ENCODE results near the gene PTPRE.

Gene PTPRE

DNA sequence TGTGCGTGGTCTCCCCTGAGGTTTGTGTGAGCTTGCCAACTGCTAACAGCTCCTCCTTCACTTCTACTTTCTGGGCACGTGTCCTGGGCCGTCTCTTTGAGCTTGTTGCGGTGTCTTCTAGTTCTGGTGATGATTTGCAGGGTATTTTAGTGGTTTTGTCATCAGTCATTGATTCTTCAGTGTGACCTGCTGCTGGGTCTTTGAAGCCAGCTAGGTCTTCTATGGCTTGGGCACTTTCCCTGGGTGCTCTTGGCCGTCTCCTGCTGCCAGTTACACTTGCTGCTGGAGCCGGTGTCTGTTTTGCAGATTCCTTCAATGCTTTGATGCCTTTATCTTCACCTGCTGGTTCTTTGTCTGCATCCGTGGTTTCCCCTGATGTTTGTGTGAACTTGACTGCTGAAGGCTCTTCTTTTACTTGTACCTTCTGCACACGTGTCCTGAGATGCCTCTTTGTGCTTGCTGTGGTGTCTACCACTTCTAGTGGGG is 196.4 kb downstream of the PTPRE start:
- no peak for DNase-seq

DNA sequence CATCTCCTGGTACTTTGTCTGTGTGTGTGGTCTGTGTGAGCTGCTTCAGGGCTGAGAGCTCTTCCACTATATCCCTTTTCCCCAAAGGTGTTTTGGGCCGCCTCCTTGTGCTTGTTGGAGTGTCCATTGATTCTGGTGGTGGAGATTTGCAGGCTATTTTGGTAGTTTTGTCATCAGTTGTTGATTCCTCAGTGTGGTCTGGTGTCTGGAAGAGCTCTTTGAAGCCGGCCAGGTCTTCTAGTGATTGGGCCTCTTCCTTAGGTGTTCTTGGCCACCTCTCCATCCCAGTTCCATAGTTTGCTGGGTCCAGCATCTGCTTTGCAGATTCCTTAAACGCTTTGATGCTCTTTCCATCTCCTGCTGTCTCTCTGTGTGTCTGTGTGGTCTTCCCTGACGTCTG is 198.5 kb downstream of the PTPRE start:
- no peak for DNase-seq

- DNase-seq = no peak
Measured at GRCh38 chr10:128109707-128110106, 202.8 kb downstream of the PTPRE start.

GRCh38 chr10:128110339-128110738 is 203.4 kb downstream of the PTPRE start:
- no peak for DNase-seq

DNA sequence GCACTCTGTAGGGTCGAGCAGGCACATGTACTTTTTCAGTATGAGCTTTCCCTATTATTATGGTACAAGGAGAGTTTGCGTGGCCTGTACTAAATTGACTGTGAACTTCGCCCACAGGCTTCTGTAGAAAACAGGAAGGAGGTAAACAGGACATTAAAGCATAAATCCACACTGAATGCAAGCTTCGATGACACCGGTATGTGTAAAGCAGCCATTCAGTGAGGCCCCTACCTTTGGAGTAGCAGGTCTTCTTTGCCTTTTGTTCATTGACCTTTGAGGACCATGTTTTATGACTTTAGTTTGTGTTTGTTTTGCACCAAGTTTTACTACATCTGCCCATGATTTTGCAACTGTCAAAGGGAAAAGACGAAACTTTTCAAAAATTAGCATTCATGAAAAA is 204.8 kb downstream of the PTPRE start:
- no peak for DNase-seq

DNA sequence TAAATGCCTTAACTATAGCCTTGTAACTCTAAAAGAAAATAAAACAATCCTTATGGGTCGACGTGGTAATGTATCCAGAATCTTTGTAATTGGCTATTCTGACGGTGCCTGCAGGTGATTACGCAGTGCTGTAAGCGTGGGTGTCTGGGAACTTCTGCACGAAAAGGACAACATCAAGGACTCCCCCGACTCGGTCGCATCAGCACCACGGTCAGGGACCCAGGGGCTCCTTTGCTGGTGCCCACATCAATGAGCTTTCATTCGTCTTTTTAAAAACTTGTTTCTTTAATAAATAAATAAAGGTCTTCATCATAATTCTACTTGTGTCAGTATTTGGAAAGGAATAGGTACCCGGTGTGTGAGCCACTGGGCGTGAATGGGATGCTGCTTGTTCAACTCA is 206.1 kb downstream of the PTPRE start:
- no peak for DNase-seq

- DNase-seq = no peak
Measured at GRCh38 chr10:128114901-128115300, 208.0 kb downstream of the PTPRE start.

DNA sequence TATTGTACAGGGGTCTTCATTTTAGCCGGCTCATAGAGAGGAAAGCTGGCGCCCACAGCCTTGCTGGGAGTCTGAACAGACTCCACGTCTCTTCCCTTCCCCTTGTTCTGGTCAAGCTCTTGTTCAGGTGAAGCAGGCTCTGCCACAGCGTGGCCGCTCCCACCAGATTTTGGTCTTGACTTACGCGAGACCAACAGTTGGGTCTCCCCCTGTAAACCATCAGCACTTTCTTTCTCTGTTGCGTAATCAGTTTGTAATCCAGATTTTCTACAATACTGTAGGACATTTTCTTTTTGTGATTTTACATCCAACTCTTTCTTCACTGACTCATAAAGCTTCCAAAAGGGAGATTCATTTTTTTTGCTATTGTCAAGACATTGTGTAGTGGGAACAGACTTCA is 208.5 kb downstream of the PTPRE start:
- no peak for DNase-seq

DNA sequence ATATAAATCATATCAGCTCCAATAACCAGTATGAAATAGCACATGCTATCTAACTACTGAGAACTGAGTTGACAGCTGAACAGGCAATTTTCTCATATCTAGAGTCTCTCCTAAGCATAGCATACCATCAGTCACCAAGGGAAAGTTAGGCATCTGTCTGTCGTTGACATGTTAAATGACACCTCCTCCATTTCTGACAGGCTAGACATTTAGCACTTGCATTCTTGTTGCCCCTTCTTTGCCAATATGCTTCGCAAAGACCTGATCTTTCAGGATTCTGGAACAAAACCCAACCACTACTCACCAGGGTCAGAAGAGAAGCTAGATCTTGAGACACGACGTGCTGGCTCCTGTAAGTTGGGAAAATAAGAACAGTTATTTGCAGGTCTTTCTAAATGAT is 209.3 kb downstream of the PTPRE start:
- no peak for DNase-seq

DNA sequence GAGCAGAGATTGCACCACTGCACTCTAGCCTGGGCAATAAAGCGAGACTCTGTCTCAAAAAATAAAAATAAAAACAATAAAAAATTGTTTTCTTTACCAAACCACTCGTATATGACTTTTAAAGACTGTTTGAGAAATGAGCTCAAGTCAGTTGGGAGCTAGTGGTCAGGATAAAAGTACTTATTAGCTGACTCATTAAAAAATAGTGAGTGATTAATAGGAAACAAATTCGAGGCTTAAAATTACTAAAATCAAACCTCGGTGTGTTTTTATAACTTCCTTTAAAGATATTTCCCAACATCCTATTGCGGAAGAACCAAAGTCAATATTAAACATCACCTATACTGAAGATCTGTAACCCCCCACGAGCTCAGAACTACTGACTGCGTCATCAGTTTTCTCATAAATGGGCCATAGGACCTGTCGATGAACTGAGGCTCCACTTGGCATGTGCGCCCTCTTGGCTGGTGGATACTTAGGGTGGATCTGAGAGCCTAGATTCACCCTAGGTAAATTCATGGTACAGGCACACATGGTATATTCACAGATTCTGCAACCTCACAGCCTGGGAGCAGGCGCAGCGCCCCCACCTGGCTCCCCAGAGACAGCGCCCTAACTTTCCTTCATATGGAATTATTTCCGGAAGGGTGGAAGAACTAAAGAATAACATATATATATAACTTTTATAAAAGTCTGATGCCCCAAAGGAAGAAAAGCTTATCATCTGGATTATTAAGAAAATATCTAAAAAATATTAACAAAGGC is 210.1 kb downstream of the PTPRE start:
- DNase-seq = no peak

GRCh38 chr10:128121750-128122412 is 215.0 kb downstream of the PTPRE start:
- no peak for DNase-seq

GRCh38 chr10:128122931-128123330 is 216.0 kb downstream of the PTPRE start:
- DNase-seq = no peak

GRCh38 chr10:128123846-128124245 is 216.9 kb downstream of the PTPRE start:
- DNase-seq = no peak

DNA sequence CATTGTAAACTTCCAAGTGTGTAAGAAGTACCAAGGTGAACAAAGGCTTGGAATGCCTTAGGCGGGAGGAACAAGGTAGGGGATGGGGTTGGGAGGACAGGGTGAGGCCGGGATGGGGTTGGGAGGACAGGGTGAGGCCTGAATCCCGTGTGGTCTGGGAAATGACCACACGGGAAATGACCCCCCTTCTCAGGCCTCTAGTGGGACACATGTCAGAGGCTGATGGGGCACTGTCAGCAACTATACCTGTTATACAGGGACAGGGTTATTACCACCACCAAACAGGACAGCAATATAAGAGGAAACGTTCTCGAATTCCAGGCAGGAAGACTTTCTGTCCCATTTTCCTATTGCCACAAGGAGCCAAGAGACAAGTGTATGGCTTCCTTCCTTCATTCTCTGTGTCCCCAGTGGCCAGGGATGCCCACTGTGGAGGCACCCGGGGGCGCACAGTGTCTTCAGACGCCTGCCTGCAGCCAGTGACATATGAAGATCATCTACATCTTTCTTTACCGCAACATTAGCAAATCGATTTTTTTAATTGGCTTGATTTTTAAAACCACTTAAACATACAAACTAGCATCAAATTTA is 218.0 kb downstream of the PTPRE start:
- DNase-seq = no peak

GRCh38 chr10:128125416-128125943 is 218.6 kb downstream of the PTPRE start:
- DNase-seq = no peak

DNA sequence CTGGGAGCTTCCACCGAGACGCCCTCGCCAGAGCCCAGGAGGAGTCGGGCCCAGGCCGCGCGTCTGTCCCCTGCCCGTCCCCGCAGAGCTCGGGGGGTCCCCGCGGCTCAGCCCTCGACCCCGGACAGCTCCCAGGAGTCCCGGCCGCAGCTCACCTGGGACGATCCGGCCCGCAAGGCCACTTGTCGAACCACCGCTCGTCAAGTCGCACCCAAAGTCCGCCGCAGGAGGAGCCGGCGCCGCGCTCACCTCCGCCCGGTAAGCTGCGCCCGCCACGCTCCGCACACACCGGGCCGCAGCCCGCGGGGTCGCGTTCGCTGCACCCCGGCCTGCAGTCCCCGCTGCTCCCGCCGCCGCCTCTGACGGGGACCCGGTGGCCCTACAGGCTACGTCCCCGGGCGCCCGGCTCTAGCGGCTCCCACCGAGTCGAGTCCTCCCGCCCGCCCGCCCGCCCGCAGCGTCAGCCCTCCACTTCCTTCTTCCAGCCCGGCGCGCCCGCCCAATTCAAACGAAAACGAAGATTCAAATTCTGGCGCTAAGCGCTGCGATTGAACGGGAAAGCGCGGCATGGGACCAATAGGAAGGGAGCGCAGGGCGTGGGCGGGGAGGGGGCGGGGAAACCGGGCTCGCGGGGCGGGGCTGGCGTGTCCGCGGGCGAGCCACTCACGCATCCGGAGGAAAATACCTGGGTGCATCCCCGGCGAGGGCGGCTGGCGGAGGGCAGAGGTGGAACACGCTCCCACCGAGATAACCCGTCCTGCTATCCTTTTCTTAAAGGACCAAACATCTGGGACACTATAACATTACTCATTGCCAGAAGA is 219.3 kb downstream of the PTPRE start, which contains the start of gene MKI67:
MKI67 (minus strand) TSS at position 480 of the 821 bp plus-strand sequence. CDS start 756 bp downstream, outside the sequence.
- DNase-seq = peak; percentile 89

DNA sequence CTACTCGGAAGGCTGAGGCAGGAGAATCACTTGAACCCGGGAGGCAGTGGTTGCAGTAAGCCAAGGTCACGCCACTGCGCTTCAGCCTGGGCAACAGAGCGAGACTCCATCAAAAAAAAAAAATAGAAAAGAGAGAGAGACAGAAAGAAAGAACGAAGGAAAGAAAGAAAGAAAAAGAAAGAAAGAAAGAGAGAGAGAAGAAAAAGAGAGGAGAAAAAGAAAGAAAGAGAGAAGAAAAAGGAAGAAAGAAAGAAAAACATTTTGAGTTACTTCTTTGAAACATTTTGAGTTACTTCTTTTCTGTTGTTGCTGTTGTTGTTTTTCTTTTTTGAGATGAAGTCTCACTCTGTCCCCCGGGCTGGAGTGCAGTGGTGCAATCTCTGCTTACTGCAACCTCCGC is 221.7 kb downstream of the PTPRE start:
- DNase-seq = no peak

DNA sequence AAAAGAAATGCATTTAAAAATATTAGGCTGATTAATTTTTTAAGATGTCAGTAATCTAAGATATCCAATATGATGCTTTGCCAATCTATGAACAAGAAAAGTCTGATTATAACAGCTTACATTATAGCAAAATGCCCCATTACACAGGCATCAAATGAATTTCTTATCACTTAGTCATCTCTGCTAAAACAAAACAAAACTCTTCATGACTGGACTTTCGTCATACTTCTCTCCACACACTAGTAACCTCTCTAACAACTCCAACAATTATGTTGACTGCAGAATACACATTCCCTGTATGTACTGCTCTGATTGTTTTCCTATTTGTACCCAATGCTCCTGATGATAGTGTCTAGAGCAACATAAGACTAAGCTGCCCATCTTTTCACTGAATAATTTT is 223.1 kb downstream of the PTPRE start:
- no peak for DNase-seq

All from stimulated activated CD4-positive, alpha-beta T cell treated with anti-CD3 and anti-CD28 coated beads, Interleukin-4, amount 100 ng/mL, for 1 hour (primary cell).